Fibroblast of villous mesenchyme (primary cell): ENCODE results near the gene ITGAX. TPM values are rescaled to one million over a fixed set of nuclear protein-coding genes. Genes with fewer than 3 reads are reported as not detected.
"Not testable (repeated sequence)": the region's sequence is repeated elsewhere in the genome, so short reads cannot be mapped to it uniquely, and the experiment has no call there.

Experiments used
- DNase-seq: peaks from one replicate; pipeline ENCODE4 v3.0.0-alpha.2; 2010; ENCODE audit warnings: low read depth
- H3K4me3 ChIP-seq: 2 replicates; pipeline ENCODE4 v1.5.1; 2011; ENCODE audit warnings: low read depth, mild to moderate bottlenecking, low read length
- CTCF ChIP-seq: IDR thresholded peaks from 2 replicates; pipeline ENCODE4 v1.5.1; 2012; ENCODE audit warnings: low read depth, mild to moderate bottlenecking, low read length; ENCODE audit not compliant: insufficient read depth
- total RNA-seq: library from RNA; depleted of rRNA; stranded (reverse); fragments of >200 nt; gene quantifications from 2 replicates; pipeline ENCODE4 v1.2.3, GENCODE V29; 2012

ITGAX gene
- total RNA-seq, 1 donor = not detected

GRCh38 chr16:31410082-31410481 is 55.1 kb downstream of the ITGAX start:
- no peak overlapping the region for H3K4me3 ChIP-seq
- no peak for TF ChIP-seq CTCF
- DNase-seq = no peak

DNA sequence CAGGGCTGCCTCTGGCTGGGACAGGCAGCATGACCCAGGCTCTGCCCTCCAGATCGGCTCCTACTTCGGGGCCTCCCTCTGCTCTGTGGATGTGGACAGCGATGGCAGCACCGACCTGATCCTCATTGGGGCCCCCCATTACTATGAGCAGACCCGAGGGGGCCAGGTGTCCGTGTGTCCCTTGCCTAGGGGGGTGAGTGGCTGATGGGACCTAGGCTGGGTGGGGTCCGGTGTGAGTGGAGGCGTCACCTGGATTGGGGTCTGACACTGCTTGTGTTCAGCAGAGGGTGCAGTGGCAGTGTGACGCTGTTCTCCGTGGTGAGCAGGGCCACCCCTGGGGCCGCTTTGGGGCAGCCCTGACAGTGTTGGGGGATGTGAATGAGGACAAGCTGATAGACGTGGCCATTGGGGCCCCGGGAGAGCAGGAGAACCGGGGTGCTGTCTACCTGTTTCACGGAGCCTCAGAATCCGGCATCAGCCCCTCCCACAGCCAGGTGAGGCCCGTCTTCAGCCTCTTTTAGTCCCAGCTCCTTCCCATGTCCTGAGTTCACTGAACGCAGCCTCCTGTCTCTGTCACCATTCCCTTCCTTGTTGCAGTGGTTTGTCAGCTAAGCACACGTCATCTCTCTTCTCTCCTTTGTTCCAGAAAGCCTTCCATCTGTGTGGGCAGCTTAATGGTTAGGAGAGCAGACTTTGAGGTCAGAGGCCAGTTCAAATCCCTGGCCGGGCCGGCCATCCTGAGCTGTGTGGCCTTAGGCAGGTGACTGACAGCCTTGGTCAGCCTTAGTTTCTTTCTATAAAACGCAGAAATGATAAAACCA is 56.3 kb downstream of the ITGAX start:
- no peak overlapping the region for H3K4me3 ChIP-seq
- DNase-seq = no peak
- no peak for TF ChIP-seq CTCF

- DNase-seq = no peak
- no peak for TF ChIP-seq CTCF
- no peak overlapping the region for H3K4me3 ChIP-seq
Measured at GRCh38 chr16:31412750-31413149, 57.8 kb downstream of the ITGAX start.

DNA sequence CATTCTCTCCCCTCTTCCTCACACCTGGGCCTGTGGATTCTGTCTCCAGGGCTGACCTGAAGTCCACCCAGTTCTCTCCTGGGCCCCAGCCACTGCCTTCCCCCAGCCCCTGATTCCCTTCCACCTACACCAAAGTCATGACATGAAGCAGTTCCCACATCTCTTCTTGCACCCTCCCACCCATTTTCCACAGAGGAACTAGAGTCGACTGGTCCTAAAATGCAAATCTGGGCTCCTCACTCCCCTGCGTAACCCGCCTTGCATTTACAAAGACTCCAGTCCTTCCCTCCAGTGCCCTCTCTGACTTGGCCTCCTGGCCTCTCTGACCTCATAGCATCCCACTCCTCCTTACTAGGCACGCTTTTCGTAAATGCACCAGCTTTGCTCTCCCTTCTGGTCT is 58.4 kb downstream of the ITGAX start:
- no peak for TF ChIP-seq CTCF
- DNase-seq = no peak
- H3K4me3 ChIP-seq = no peak overlapping the region

- H3K4me3 ChIP-seq = no peak overlapping the region
- no peak for DNase-seq
- no peak for TF ChIP-seq CTCF
Measured at GRCh38 chr16:31413943-31414342, 59.0 kb downstream of the ITGAX start.

- H3K4me3 ChIP-seq = no peak overlapping the region
- no peak for DNase-seq
- no peak for TF ChIP-seq CTCF
Measured at GRCh38 chr16:31414706-31415105, 59.7 kb downstream of the ITGAX start.

GRCh38 chr16:31416371-31416770 is 61.4 kb downstream of the ITGAX start:
- no peak for TF ChIP-seq CTCF
- no peak overlapping the region for H3K4me3 ChIP-seq
- DNase-seq = no peak

DNA sequence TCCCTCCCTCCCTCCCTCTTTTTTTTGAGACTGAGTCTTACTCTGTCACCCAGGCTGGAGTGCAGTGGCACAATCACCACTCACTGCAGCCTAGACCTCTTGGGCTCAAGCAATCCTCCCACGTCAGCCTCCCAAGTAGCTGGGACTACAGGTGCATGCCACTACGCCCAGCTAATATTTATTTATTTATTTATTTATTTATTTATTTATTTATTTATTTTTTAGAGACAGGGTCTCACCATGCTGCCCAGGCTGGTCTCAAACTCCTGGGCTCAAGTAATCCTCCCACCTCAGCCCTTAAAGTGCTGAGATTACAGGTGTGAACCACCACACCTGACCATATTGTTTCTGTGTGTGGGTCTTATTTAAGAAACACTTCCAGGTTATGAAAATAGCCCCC is 62.1 kb downstream of the ITGAX start:
- not testable (repeated sequence) for DNase-seq, H3K4me3 ChIP-seq
